GM12872 (cell line): Measurements from ENCODE around the gene PKM.

Experiments used
- TF ChIP-seq, protein P1 (sequence below): IDR thresholded peaks from 3 replicates; pipeline ENCODE4 v1.5.1; 2011; ENCODE audit warnings: low read depth, mild to moderate bottlenecking, low read length, moderate library complexity; ENCODE audit not compliant: insufficient read depth

The PKM gene

DNA sequence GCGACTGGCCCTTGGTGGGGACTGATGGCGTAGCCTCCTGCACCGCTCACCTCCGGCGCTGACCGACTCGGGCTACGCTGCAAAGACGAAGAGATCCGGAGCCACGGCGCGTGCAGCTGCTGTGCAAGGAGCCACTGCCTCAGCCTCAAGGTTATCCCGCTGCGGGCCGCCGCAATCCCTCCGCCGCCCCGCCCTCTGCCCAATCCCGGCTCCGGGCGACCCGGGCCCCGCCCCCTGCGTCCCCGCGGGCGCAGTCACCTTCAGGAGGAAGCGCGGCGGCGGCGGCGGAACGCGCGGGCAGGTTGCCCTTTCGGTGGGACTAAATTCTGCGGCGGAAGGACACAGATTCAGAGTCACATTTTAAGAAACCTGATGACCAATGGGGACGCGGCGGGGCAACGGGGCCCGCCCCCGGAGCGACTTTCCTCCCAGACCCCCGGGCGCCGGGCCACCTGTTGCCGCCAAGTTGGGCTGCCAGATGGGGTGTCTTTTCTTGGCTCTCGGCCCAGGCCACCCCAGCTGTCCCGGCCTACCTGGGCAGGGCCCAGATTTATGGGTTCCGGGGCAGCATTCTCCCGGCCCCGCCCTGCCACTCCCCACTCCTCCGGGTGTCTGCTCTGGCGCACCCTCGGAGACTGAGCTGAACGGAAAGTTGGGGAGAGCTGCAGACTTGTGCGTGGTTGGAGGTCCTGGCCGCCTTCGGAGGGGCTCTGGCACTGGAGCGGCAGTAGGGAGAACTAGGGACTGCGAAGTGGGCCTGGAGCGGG lies at the start of gene PKM:
Gene PKM, minus strand, starts transcription at position 125 of the 767 bp plus-strand sequence. CDS start 12,093 bp downstream, outside the sequence.
- TF ChIP-seq, protein P1, sequence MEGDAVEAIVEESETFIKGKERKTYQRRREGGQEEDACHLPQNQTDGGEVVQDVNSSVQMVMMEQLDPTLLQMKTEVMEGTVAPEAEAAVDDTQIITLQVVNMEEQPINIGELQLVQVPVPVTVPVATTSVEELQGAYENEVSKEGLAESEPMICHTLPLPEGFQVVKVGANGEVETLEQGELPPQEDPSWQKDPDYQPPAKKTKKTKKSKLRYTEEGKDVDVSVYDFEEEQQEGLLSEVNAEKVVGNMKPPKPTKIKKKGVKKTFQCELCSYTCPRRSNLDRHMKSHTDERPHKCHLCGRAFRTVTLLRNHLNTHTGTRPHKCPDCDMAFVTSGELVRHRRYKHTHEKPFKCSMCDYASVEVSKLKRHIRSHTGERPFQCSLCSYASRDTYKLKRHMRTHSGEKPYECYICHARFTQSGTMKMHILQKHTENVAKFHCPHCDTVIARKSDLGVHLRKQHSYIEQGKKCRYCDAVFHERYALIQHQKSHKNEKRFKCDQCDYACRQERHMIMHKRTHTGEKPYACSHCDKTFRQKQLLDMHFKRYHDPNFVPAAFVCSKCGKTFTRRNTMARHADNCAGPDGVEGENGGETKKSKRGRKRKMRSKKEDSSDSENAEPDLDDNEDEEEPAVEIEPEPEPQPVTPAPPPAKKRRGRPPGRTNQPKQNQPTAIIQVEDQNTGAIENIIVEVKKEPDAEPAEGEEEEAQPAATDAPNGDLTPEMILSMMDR: no peak

DNA sequence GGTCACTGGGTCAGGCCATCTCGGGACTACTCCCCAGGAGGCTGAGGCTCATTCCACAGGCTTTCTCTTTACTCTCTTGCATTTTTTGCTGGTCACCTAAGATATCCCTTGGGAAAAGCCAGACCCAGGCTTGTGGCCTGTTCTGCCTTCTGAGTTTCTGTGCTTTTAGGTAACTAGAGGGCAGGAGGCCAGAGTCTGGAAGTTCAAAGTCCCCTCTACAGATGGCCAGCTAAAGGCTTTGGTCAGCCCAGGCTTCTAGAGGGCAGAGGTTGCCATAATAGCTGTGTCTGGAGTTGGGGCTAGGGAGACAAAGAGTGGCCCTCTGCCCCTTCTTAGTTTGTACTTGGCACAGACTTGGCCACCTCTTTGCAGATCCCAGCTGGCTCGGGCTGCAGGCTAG lies 49.8 kb upstream of the PKM start:
- TF ChIP-seq, protein P1: no peak

DNA sequence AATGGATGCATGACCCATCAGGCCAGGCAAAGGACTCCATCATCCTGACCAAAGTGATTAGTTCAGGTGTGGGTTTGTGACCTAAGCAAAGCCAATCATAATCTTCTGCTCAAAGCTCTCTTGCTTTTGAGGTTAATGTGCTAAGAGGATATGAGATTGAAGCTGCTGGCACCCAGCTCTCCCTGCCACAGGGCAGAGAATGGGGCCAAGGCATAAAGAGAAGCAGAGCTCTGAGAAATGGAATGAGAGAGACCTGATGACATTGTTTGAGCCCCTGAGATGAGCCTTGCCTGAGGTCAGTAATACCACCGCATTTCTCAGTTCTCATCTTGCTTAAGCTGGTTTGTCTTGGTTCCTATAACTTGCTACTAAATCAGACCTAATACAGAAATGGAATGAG lies 47.7 kb upstream of the PKM start:
- TF ChIP-seq, protein P1: no peak

DNA sequence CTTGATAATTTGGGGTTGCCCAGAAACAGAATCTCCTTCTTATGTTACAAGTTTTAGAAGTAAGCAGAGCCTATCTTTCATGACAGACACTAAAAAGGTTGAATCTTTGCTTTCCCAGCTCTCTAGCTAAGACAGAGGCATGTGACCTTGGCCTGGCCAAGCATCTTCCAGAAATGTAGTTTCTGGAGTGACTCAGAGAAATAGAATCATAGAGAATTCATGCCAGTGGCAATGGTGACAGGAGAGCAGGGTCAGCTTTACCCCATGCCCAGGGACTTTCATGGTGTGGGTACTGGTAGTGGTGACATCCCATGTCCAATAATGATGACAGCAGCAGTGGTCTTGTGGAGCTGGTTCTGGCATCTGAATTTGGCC lies 45.3 kb upstream of the PKM start:
- TF ChIP-seq, protein P1: no peak

DNA sequence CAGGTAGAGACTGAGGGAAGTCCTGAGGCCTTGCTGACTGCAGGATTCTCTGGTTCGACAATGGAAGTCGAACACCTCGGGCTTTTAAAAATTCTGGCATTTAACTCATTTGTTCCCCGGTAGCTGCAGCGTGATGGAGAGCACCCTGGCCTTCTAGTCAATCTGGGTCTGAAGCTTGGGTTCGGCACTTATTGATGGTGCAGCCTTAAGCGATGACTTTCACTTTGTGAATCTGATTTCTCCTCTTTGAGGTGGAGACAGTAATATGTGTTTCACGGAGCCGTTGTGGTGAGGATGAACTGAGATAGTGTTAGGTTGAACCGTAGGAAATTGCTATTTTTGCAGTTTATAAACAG lies 42.0 kb upstream of the PKM start:
- TF ChIP-seq, protein P1: no peak

DNA sequence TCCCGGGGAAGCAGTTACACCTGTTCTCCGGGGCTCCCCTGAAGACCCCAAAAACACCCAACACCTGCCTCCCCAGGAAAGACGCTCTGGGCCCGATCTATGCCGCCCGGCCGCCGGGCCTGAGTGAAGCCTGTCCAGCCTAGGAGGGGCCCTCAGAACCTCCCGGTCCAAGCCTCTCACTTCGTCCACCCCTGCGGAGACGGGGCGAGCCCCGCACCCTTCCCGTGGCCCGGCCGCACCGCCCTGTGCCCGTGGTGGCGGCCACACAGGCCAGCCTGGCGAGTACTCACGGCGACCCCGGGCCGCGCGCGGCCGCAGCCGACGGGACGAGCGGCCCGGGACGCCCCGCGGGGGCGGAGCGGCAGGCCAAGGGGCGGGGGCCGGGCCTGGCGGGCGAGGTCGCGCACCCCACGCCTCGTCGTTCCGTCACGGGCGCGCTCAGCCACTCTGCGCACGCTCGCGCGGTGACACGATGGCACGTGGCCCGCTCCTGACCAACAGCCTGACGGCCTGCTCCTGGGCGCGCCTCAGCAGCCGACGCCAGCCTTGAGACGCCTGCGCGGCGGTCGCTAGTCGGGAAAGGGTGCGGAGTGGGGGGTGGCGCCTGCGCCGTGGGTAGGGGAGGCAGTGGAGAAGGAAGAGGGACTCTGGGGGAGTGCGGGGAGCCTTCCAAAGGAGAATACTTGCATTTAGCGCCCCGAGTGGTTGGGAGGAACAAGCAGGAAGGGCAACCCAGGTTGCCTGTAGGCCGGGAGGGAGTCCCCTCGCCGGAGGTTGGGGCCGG lies 41.4 kb upstream of the PKM start, which contains the start of gene PARP6:
Gene PARP6, minus strand, starts transcription at position 342 of the 784 bp plus-strand sequence. CDS start 5,077 bp downstream, outside the sequence.
- TF ChIP-seq, protein P1: peak; percentile 69

DNA sequence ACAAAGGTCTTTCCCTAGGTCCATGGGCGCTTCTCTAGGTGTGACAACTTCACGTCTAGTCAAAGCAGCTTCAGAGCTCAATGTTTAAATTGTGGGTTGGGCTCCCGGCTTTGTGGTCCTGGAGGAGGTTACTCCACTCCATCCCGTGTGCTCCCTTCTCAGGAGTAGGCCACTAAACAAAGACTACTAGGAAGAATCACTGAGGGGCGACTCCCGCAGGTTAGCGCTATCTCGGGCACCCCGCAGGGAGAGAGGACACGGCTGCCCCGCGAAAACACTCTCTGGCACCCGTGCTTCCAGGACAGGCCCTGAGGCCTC lies 40.9 kb upstream of the PKM start:
- TF ChIP-seq, protein P1: no peak
